HL-60 (cell line): ENCODE data around the gene RILP.

ENCODE experiments used
- CTCF ChIP-seq: IDR thresholded peaks from one replicate; pipeline ENCODE4 v1.5.1; 2011; ENCODE audit warnings: low read length, control low read depth, inconsistent platforms; ENCODE audit not compliant: insufficient read depth
- POLR2AphosphoS5 ChIP-seq: IDR thresholded peaks from 2 replicates; pipeline ENCODE4 v1.6.1; 2012; ENCODE audit warnings: low read depth
- SPI1 ChIP-seq: IDR thresholded peaks from 2 replicates; pipeline ENCODE4 v1.6.1; 2012; ENCODE audit warnings: low read depth, mild to moderate bottlenecking, borderline replicate concordance
- TF ChIP-seq, protein P1 (sequence below): IDR thresholded peaks from 2 replicates; pipeline ENCODE4 v1.6.1; 2012; ENCODE audit warnings: low read depth; ENCODE audit not compliant: insufficient replicate concordance

DNA sequence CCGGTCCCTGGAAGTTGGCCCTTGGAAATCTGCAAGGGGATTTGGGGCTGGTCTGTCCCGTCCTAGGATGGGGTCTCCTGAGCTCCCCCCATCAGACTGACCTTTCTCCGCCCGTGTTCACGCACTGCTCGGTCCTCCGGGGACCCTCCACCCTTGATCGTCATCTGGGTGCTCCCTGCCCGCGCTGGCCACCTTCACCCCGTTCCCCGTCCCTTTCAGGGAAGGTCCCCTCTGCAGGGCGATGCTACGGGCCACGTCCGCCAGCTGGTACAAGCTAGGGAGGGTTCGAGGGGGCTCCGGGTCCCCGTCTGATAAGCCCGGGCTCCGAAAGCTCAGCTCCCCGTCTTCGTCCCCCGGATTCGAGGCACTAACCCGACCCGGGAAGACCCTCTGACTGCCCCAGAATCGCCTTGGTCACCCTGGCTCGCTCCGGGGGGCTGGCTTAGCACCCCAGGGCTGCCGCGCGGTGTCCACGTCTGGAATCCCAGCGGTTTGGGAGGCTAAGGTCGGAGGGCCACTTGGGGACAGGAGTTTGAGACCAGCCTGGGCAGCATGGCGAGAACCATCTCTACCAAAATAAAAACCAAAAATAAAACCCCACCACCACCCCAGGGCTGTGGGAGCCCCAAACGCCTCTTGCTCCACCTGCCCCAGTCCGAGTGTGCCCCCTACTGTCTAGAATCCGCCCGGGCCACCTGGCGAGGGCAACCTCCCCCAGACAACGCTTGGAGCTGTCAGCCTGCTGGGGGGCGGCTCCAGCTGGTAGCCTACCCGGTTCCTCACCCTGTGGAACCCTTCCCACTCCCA is 20.0 kb downstream of the RILP start:
- peak; percentile 20 for TF ChIP-seq CTCF
- TF ChIP-seq, protein P1, sequence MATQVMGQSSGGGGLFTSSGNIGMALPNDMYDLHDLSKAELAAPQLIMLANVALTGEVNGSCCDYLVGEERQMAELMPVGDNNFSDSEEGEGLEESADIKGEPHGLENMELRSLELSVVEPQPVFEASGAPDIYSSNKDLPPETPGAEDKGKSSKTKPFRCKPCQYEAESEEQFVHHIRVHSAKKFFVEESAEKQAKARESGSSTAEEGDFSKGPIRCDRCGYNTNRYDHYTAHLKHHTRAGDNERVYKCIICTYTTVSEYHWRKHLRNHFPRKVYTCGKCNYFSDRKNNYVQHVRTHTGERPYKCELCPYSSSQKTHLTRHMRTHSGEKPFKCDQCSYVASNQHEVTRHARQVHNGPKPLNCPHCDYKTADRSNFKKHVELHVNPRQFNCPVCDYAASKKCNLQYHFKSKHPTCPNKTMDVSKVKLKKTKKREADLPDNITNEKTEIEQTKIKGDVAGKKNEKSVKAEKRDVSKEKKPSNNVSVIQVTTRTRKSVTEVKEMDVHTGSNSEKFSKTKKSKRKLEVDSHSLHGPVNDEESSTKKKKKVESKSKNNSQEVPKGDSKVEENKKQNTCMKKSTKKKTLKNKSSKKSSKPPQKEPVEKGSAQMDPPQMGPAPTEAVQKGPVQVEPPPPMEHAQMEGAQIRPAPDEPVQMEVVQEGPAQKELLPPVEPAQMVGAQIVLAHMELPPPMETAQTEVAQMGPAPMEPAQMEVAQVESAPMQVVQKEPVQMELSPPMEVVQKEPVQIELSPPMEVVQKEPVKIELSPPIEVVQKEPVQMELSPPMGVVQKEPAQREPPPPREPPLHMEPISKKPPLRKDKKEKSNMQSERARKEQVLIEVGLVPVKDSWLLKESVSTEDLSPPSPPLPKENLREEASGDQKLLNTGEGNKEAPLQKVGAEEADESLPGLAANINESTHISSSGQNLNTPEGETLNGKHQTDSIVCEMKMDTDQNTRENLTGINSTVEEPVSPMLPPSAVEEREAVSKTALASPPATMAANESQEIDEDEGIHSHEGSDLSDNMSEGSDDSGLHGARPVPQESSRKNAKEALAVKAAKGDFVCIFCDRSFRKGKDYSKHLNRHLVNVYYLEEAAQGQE, result no peak
- TF ChIP-seq POLR2AphosphoS5, result no peak
- no peak for TF ChIP-seq SPI1
